ENCODE measurements around the gene TLK1.

The TLK1 gene

GRCh38 chr2:170991398-170992182, 169.1 kb downstream of the TLK1 start:
- no peak for DNase-seq

GRCh38 chr2:170986566-170987258, 174.0 kb downstream of the TLK1 start:
- DNase-seq = no peak

DNA sequence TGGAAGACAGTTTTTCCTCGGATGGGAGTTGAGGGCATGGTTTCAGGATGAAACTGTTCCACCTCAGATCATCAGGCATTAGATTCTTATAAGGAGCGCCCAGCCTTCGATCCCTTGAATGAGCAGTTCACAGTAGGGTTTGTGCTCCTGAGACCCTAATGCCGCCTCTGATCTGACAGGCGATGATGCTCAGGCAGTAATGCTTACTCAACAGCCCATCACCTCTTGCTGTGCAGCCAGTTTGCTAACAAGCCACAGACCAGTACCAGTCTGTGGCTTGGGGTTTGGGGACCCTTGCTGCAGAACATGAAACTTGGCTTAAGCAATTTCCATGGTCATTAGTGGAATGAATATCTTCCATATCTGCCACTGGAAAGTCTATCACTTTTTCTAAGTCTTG, 175.3 kb downstream of the TLK1 start:
- DNase-seq = no peak

GRCh38 chr2:170984079-170984478, 176.6 kb downstream of the TLK1 start:
- peak in 1 of 2 experiments; percentile 16 for DNase-seq

DNA sequence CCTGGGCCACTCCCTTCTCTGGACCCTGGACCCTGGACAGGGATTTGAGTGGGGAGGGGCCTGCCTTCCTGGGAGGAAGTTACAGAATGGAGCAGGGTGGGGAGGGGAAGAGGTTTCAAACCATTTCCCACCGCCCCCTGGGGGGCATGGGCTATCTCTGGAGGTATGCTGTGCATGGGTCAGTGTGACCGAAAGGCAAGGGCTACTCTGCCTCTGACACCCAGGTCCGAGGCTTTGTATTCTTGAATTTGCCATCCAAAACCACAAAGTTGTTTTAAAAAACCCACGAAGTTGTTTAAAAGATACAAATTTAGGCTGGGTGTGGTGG, 184.8 kb downstream of the TLK1 start:
- DNase-seq = no peak

DNA sequence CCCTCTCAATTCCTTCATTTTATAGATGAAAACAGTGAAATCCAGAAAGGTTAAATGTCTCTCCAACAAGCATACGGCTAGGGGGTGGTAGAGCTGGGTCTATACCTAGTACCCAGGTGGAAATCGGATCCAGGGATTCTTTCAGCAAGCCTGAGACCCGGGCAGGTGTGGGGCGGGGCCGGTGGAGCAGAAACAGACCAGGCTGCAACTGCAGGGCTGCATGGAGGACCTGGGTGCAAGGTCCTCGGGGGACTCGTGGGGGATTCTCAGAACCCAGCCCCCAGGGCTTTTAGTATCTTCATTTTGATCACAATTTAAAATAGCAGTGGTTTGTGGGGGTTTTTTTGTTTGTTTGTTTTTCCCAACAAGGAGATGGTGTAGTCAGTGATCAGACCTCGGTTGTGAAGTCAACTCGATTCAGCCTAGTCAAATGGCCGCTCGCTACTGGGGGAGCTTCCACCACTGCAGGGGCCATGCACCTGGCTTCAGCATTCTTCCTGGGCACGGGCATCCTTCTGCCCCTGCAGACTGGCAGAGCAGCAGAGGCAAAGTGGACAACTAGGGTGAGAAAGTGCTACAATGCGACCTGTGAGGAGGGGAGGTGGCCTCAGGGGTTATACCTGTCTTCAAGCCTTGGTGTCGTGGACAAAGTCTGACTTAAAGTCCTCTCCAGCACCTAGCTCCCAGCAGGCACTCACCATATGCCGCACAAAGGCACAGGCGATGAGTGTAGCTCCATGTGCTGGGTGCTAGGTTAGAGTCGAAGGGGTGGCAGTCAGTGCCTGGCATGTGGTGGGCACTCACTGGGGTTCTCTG, 185.4 kb downstream of the TLK1 start:
- peak in 1 of 2 experiments; percentile 75 for DNase-seq

DNA sequence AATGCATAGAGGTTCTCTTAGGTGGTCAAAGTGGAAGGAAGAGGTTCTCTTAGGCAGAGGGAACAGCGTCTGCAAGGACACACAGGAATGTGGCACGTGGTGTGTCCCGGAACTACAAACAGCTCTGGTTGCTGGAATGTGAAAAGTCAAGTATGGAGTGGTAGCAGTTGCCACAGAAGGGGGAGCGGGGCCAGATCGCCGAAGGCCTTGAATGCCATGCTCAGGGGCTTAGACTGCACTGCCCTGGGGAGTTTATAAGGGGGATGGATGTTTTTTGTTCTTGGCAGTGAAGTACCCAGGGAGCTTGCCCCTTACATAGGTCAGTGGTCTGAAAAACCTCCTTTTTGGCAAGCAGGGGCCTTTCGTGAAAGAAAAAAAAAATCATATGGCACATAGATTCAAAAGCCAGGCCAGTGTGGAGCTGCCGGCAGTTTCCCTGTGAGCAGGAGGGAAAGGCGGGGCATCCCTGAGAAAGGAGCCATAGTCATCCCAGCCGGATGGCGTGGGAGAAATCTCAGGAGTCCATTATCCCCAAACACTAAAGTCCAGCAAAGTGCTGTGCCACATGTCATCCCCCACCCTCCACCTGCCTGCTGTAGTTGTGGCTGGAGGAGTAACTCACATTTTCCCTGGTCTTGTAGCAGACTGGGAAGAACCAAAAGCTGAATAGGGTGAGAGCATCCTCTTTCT, 186.2 kb downstream of the TLK1 start:
- no peak for DNase-seq

- peak in 1 of 2 experiments; percentile 95 for DNase-seq
Measured at GRCh38 chr2:170973492-170974303, 187.0 kb downstream of the TLK1 start.

- peak in 1 of 2 experiments; percentile 84 for DNase-seq
Measured at GRCh38 chr2:170973225-170973491, 187.5 kb downstream of the TLK1 start.

DNA sequence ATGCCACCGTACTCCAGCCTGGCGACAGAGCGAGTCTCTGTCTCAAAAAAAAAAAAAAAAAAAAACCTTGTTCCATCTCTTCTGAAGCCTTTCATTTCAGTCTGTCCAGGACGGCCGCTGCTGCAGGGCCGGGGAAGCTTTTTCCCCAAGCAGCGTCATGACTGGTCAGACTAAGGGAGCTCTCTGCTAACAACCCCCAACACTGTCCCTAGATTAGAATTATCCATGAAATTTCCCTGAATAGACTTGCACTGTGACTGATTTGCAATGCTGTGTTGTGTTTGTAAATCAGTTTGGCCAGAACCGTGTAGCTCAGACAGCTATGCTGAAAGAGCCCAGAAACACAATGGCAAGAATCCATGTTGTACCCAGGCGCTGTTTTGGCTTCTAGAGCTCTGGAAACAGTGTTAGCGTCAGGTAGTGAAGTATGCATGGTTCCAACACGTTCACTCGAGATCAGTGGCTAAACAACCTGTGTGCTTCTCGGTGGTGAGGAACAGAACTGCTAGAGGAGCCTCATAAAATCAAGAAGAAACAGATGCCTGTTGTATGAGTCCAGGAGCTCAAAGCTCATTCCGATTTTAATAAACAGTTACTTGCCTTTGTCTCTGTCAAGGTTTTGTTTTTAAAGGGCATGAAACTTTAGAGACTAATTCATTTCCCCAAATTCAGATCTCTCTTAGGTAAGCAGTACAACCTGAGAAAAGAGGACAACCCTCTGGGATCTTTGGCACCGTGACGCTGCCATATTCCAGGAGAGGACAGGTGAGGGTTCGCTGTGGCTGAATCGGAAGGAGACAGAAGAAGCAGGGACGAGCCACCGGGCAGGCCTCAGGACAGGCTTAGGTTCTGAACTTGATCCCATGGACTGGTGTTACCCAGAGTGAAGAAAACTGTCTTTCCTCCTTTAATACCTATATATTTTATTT, 188.1 kb downstream of the TLK1 start:
- peak; percentile 39 to 63 for DNase-seq

DNA sequence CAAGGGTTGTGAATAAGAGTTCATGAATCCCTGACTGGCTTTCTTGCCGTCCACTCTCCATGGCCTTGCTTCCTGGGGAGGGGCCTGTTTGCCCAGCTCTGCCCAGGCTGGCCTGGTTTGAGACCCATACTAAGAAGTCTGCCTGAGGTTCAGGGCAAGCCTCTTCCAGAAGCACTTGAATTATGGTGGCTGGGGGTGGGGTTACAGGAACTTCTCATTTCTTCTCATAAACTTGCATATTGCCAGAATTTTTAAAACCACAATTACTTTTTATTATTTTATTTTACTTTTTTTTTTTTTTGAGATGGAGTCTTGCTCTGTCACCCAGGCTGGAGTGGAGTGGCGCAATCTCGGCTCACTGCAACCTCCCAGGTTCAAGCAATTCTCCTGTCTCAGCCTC, 189.6 kb downstream of the TLK1 start:
- no peak for DNase-seq

- no peak for DNase-seq
Measured at GRCh38 chr2:170969872-170970496, 190.7 kb downstream of the TLK1 start.

DNA sequence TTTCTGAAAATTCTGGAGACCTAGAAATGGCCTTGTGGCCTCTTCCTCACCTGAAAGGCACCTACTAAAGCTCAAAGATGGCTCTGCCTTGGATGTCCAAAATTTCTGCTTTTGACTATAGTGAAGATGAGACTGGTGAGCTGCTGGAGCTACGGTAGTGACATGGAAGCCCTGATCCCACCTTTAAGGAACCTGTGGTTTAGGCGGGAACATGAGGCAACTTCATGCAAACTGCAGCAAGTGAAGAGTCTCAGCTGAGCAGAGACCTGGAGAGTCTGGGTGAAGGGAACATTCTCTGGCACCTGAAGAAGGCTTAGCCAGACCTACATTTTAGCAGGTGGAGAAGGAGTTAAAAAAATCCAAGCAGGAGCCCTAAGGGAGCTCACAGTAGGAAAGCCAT, 191.7 kb downstream of the TLK1 start:
- no peak for DNase-seq

DNA sequence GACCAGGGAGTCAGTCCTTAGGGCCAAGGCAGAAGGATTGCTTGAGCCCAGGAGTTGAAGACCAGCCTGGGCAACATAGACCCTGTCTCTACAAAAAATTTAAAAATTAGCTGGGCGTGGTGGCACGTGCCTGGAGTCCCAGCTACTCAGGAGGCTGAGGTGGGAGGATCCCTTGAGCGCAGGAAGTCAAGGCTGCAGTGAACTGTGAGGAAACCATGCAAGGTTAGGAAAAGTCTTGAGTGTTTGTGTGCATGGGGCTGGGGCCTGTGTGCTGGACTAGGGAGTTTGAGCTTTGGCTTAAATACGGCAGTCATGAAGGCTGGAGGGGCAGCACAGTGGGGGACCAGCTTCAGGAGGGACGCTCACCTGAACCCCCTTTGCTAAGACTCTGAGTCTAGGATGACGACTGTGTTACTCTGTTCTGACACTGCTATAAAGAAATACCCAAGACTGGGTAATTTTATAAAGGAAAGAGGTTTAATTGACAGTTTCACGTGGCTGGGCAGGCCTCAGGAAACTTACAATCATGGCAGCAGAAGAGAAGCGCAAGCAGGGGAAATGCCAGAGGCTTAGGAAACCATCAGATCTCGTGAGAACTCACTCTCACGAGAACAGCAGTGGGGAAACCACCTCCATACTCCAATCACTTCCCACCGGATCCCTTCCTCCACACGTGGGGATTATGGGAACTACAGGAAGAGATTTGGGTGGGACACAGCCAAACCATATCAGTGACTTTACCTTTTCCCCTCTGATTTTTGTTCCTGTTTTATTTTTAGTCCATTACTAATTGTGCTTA, 192.3 kb downstream of the TLK1 start:
- DNase-seq = no peak

GRCh38 chr2:170967553-170967952, 193.1 kb downstream of the TLK1 start:
- DNase-seq = no peak

GRCh38 chr2:170966648-170967396, 193.9 kb downstream of the TLK1 start:
- DNase-seq = peak in 1 of 2 experiments; percentile 14

- DNase-seq = no peak
Measured at GRCh38 chr2:170965446-170966225, 195.1 kb downstream of the TLK1 start.

- DNase-seq = no peak
Measured at GRCh38 chr2:170963386-170963785, 197.3 kb downstream of the TLK1 start.

All from NCI-H526 (cell line).